Muscle layer of colon (tissue), 2 donors: ENCODE results near the gene SHANK3.

ENCODE experiments used
- H3K27ac ChIP-seq: one replicate; pipeline ENCODE4 v1.7.0; 2013; ENCODE audit warnings: low read depth, mild to moderate bottlenecking, low read length, moderate library complexity
- H3K27me3 ChIP-seq, 2 donors: one replicate each; pipeline ENCODE4 v1.7.0; 2013; ENCODE audit warnings: low read length in 2 of 2, mild to moderate bottlenecking in 2 of 2; ENCODE audit not compliant: insufficient read depth in 2 of 2, control insufficient read depth in 1 of 2
- H3K36me3 ChIP-seq: one replicate; pipeline ENCODE4 v1.7.0; 2013; ENCODE audit warnings: mild to moderate bottlenecking, low read length; ENCODE audit not compliant: insufficient read depth
- H3K4me1 ChIP-seq: one replicate; pipeline ENCODE4 v1.7.0; 2013; ENCODE audit warnings: mild to moderate bottlenecking, low read length; ENCODE audit not compliant: insufficient read depth
- H3K4me3 ChIP-seq, 2 donors: one replicate each; pipeline ENCODE4 v1.7.0; 2013; ENCODE audit warnings: low read length in 2 of 2, low read depth in 1 of 2, mild to moderate bottlenecking in 1 of 2, moderate library complexity in 1 of 2
- H3K9ac ChIP-seq: one replicate; pipeline ENCODE4 v1.7.0; 2013; ENCODE audit warnings: low read length
- H3K9me3 ChIP-seq: one replicate; pipeline ENCODE4 v1.7.0; 2013; ENCODE audit warnings: mild to moderate bottlenecking, low read length
- donor health status: abdominal sarcoma.
- donor health status: Adenocarcinoma of cecum.

Gene SHANK3

DNA sequence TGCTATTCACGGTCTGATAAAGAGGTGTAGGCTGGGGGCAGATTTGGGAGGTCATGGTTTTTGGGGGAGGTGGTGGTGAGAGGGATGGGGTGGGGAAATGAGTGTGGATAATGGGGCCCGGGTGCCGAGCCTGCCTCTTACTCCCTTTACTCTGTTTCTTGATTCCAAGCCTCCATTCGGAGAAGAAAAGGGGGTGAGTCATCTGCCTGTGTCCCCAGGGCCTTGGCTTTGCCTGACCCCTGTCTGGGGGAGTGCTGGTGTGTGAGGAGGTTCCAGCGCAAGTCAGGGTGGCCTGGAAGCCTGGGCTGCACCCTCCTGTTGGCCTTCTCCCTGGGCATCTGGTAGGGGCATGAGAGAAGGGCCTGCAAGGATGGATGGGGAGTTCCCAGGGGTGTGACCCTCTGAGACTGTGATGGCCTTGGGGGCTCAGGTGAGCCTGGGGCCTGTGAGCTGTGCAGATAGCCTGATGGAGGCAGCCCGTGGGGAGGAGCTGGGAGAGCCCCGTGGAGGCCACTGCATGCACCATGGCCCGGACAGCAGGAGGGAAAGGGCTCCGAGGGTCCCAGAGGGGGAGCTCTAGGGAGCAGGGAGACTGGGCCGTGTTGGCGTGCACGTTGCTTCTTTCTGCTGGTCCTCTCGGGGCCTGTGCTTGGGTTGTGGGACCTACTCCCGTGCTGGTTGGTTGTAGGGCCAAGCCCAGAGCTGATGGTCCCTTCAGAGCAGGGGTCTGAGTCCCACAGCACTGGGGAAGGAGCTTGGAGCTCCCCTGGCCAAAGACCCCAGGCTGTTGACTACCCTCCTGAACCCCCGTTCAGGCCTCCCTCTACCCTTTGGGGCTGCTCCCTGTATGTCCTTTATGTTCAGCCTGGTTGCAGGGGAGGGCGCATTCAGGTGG, 39.1 kb downstream of the SHANK3 start:
- Histone ChIP-seq H3K4me1 (no peaks in the 10 kb centered on the region), H3K4me3 (no peak overlapping the region), H3K9me3 (no peaks in the 10 kb centered on the region), H3K9ac (no peak overlapping the region), H3K36me3 (no peaks in the 10 kb centered on the region), H3K27me3 (no peaks in the 10 kb centered on the region), H3K27ac (no peak overlapping the region)

DNA sequence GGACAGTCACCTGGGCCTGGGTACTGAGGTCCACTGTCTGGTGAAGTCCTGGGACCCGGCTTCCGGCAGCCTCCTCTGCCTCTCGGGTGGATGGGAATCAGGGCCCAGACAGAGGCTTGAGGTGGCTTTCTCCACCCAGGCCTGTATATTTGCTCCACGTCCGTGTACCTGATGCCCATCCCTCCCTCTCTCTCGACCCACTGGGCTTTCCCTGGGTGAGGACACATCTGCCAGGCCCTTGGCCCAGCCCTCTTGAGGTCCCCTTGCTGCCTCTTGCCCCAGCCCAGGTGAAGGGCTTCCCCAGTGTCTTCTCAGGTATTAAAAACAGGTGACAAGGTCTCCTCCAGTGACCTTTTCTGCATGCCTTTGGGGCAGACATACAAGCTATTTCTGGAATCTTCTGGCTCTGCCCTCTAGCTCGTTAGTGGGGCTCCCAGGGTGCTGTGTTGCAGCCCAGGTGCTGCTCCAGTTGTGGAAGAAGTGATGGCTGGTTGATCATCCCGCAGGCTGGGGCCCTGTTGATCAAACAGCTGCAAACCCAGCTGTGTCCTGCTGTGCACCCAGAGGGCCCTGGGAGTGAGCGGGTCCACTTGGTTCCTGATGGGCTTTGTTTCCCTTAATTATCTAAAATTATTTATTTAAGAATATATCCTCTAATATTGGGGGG, 39.9 kb downstream of the SHANK3 start:
- H3K9me3 ChIP-seq = no peaks in the 10 kb centered on the region
- no peak overlapping the region for H3K27ac ChIP-seq
- H3K27me3 ChIP-seq = no peaks in the 10 kb centered on the region
- H3K4me1 ChIP-seq = no peaks in the 10 kb centered on the region
- H3K36me3 ChIP-seq = no peaks in the 10 kb centered on the region
- no peak overlapping the region for H3K4me3 ChIP-seq
- H3K9ac ChIP-seq = no peak overlapping the region

DNA sequence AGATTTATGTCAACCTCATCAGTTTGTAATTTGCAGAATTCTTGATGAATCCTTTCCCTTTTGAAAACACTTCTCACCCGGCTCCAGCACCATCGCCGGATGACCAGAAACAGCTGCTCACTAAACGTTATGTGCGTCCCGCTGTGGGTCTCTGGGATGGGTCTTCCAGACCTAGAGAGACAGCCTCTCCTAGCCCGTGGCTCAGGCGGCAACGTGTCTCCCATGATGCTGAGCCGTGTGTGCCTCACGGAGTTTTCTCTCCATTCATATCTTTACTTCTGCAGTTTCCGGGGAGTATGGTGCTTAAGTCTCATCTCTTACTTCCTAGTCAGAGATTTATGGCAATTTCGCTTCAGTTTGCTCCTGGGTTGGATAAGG, 40.4 kb downstream of the SHANK3 start:
- Histone ChIP-seq H3K9ac (no peak overlapping the region), H3K9me3 (no peaks in the 10 kb centered on the region), H3K36me3 (no peaks in the 10 kb centered on the region), H3K4me1 (no peaks in the 10 kb centered on the region), H3K27ac (no peak overlapping the region), H3K27me3 (no peaks in the 10 kb centered on the region), H3K4me3 (no peak overlapping the region)

DNA sequence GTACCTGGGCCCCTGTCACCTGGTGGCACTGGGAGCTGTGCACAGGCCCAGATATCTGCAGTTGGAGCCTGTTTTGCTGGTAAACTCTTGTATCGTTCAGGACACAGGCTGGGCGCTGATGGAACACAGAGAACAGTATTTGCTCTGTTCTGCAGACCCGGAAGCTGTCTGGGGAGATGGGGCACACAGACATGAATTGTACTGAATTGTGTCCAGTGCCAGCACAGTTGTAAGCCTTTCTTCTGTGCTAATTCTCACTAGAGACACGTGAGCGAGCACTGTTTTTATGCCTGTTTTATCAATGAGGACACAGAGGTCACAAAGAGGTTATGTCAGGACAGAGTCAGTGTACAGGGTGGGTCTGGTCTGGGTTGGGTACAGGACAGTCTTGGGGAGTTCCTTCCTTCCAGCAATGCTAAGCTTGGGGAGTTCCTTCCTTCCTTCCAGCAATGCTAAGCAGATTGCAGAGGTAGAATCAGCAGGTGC, 41.0 kb downstream of the SHANK3 start:
- Histone ChIP-seq H3K9ac (no peak overlapping the region), H3K4me1 (no peaks in the 10 kb centered on the region), H3K27ac (no peak overlapping the region)

DNA sequence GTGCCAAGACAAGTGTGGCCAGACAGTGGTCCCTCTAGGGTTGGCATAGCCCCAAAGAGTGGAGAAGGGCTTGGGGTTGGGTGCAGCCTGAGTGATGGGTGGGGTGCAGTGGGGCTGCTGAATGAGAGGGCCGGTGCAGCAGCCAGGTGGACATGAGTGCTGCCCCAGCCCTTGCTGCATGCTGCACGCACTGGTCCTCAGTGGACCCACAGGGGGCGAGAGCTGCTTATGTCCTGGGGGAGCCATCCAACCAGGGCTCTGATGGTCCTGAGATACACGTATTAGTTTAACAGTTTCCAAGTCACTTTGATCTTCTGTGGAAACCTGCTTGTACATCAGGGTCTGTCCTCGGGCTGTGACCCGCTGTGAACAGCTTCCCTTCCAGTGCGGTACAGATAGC, 41.5 kb downstream of the SHANK3 start:
- Histone ChIP-seq H3K36me3 (no peaks in the 10 kb centered on the region), H3K27me3 (no peaks in the 10 kb centered on the region), H3K4me1 (no peaks in the 10 kb centered on the region), H3K9me3 (no peaks in the 10 kb centered on the region), H3K9ac (no peak overlapping the region), H3K27ac (no peak overlapping the region), H3K4me3 (no peak overlapping the region)

More for the DNA sequence above, 41.0 kb downstream of the SHANK3 start:
- Histone ChIP-seq H3K27me3 (no peaks in the 10 kb centered on the region), H3K36me3 (no peaks in the 10 kb centered on the region), H3K4me3 (no peak overlapping the region), H3K9me3 (no peaks in the 10 kb centered on the region)

DNA sequence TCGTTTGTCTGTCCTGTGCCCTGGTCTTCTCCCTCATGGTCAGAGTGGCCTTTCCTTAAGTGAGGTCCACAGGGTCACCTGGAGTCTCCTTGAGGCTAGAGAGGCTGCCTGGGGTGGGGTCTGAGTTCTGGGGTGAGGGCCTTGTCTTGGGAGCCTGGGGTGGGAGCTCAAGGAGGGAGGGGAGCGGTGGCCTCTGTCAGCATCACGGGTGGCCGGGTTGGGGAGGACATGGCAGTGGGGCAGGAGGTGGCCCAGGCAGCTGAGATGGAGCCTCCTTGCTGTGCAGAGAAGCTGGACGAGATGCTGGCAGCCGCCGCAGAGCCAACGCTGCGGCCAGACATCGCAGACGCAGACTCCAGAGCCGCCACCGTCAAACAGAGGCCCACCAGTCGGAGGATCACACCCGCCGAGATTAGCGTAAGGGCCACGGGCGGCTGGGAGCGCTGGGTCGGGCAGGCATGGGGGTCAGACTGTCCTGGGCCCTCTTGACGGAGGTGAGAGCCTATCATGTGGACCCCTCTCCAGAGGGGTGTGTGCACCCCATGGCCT, 42.1 kb downstream of the SHANK3 start:
- peaks cover 0 to 5% of the 10 kb centered on the region in 2 donors for H3K27me3 ChIP-seq
- no peaks in the 10 kb centered on the region for H3K36me3 ChIP-seq
- no peak overlapping the region for H3K9ac ChIP-seq
- no peak overlapping the region for H3K27ac ChIP-seq
- no peaks in the 10 kb centered on the region for H3K9me3 ChIP-seq
- no peak overlapping the region for H3K4me3 ChIP-seq
- H3K4me1 ChIP-seq = no peaks in the 10 kb centered on the region

DNA sequence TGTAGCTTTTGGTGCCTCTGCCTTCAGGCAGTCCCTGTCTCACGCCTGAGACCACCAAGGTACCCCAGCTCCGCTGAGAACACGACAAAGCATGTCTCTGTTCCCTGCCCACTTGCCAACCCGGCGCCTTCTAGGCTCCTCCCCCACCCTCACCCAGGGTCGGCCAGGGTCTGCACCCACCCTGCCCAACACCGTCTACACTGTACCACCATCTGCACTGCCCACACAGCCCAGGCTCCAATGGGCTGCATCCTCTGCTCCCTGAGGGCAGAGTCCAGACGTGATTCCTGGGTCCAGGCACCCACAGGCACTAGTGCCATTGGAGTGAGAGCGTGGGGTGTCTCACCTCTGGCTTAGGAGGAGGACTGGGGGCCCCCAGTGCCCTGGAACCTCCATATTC, 42.6 kb downstream of the SHANK3 start:
- H3K27ac ChIP-seq = no peak overlapping the region
- H3K4me1 ChIP-seq = no peaks in the 10 kb centered on the region
- H3K9ac ChIP-seq = no peak overlapping the region
- H3K36me3 ChIP-seq = no peaks in the 10 kb centered on the region
- H3K27me3 ChIP-seq = peaks cover 0 to 8% of the 10 kb centered on the region in 2 donors
- H3K4me3 ChIP-seq = no peak overlapping the region
- no peaks in the 10 kb centered on the region for H3K9me3 ChIP-seq

DNA sequence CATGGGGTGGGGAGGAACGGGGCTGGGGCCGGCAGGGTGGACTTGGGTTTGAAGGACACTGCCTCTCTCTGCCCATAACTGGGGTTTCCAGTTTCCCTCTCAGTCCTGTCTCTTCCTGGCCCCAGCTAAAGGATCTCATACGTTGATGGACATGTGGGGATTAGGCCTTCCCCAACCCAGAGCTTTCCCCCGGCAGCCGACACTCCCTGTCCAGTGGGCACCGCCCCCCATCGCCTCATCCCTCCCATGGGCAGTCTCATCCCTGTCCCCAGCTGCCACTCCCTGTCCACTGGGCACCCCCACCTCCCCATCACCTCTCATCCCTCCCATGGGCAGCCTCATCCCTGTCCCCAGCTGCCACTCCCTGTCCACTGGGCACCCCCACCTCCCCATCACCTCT, 43.2 kb downstream of the SHANK3 start:
- Histone ChIP-seq H3K27ac (no peak overlapping the region), H3K27me3 (peaks cover 0 to 8% of the 10 kb centered on the region in 2 donors), H3K4me3 (no peak overlapping the region), H3K4me1 (no peaks in the 10 kb centered on the region), H3K9ac (no peak overlapping the region), H3K36me3 (no peaks in the 10 kb centered on the region), H3K9me3 (no peaks in the 10 kb centered on the region)

DNA sequence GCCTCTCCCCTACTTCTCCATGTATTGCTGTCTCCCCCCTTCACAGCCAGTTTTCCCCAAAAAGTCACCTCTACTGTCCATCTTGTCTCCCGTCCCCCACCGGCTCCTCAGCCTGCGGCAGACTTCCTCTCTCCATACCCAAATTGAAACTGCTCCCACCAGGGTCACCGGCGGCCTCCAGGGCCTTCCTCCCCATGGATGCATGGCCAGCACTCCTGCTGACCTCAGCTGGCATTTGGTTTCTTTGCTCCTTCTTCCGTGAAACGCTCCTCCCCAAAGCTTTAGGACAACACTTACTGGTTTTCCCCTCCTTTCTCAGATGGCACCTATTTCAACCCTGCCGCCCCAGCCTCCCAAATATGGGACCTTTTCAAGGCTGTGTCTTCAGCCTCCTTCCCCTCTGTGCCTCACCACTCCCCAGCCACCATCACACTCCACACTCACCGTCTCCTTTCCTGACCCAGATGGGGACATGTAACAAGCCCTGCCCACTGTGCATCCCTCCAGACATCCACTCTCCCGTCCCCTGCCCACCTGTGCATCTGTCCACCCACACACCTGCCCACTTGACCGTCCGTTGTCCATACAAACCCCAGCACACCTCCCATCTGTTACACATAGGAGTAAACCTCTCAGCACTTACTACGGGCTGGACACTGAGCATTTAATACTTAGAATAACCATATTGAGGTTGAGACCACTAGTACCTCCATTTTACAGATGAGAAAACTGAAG, 43.8 kb downstream of the SHANK3 start:
- no peaks in the 10 kb centered on the region for H3K9me3 ChIP-seq
- no peaks in the 10 kb centered on the region for H3K4me1 ChIP-seq
- no peak overlapping the region for H3K4me3 ChIP-seq
- H3K36me3 ChIP-seq = no peaks in the 10 kb centered on the region
- no peak overlapping the region for H3K9ac ChIP-seq
- H3K27me3 ChIP-seq = peaks cover 0 to 15% of the 10 kb centered on the region in 2 donors
- H3K27ac ChIP-seq = no peak overlapping the region

DNA sequence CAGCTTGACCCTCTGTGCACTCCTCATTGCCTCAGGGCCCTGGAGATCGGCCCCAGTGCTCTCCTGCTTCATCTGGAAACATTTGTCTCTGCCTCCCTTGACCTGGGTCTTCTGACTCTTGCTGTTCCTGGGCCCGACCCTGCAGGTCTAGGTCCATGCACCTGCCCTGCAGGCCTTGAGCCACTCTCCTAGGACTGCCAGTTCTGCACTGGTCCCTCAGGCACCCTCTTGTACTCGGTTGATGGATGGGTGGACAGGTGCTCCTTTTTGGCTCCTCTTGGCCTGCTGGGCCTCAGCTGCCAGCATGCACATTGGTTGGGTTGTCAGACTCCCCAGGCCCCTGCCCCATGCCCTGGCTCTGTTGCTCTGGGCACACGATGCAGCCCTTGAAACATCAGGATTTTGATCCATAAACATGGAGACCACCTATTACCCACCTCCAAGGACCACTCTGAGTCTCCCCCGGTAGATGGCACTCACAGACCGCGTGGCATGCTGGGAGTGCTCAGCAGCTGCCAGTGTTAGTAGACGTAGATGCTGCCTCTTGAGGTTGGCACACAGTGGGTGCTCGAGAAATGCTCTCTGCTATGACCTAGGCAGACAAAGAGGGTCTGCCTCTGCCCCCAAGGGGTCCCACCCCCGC, 45.2 kb downstream of the SHANK3 start:
- no peak overlapping the region for H3K4me3 ChIP-seq
- H3K27me3 ChIP-seq = peaks cover 0 to 18% of the 10 kb centered on the region in 2 donors
- no peak overlapping the region for H3K9ac ChIP-seq
- H3K36me3 ChIP-seq = no peaks in the 10 kb centered on the region
- H3K4me1 ChIP-seq = no peaks in the 10 kb centered on the region
- no peak overlapping the region for H3K27ac ChIP-seq
- no peaks in the 10 kb centered on the region for H3K9me3 ChIP-seq

DNA sequence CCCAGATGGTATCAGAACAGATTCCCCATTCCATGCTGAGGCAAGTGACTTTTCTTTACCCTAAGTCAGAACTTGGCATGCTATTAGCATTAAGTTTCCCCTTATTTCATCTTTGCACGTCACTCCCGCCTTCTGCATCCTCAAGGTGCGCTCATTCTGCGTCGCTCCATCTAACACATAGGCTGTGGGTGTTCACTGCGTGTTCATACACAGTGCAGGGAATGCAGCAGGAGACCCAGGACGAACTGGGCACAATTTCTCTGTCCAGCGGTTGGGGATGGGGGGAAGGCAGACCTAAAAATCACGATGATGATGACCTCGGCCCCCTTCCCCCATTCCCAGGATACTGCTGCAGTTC, 45.7 kb downstream of the SHANK3 start:
- peaks cover 0 to 18% of the 10 kb centered on the region in 2 donors for H3K27me3 ChIP-seq
- no peak overlapping the region for H3K4me3 ChIP-seq
- H3K4me1 ChIP-seq = no peaks in the 10 kb centered on the region
- no peaks in the 10 kb centered on the region for H3K36me3 ChIP-seq
- H3K27ac ChIP-seq = no peak overlapping the region
- no peaks in the 10 kb centered on the region for H3K9me3 ChIP-seq
- H3K9ac ChIP-seq = no peak overlapping the region
